ENCODE data around the gene MYO5B. TPM values are rescaled to one million over a fixed set of nuclear protein-coding genes. Genes with fewer than 3 reads are reported as not detected.
A peak's percentile ranks its signal among the peaks of the same experiment; 100 is the strongest.
"Not testable (repeated sequence)": the region's sequence is repeated elsewhere in the genome, so short reads cannot be mapped to it uniquely, and the experiment has no call there.

MYO5B gene
- total RNA-seq, 4 donors from 2014 or later: 0.05 to 0.60 (median 0.35) TPM

DNA sequence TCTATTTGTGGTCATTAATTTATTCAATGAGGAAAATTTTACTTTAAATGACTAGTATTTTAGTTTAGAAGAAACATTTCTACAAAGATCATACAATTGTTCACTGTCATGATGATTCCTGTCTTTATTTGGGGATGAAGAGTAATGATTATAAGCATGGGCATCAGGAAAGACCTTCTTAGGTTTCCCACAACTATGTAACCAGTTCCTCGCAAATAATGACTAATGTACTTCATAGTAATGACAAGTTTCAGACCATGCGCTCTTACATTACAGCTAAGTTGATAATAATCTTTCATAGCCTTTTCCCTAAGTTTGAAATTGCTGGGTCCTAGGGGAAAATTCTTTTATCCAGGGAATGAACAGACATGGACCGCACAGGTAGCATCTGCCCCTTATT lies 90.5 kb downstream of the MYO5B start:
- in situ Hi-C loops (cut with MboI; ENCODE audit: low sequenced_read_pairs in 4 of 4) (no loop called here), intact Hi-C loops (cut with DNase I; ENCODE audit: low total_unique reads) (no loop called here)
- no peak overlapping the region for H3K4me3 ChIP-seq

GRCh38 chr18:50099725-50100407 lies 95.1 kb downstream of the MYO5B start:
- H3K27ac ChIP-seq: peak overlapping the region; percentile 40 to 71 (median 67)

More for the DNA sequence above, 90.5 kb downstream of the MYO5B start:
- ATAC-seq (no peak), DNase-seq (no peak)
- peaks cover 13% of the 10 kb centered on the region in 2 donors for H3K4me1 ChIP-seq
- no peaks in the 10 kb centered on the region for H3K36me3 ChIP-seq
- no peaks in the 10 kb centered on the region for H3K27me3 ChIP-seq
- no peak for TF ChIP-seq POLR2A (IDR thresholded peaks at IDR 0.05)
- TF ChIP-seq CTCF (IDR thresholded peaks at IDR 0.05 in 4 of 5, conservative IDR thresholded peaks at IDR 0.05 in 1 of 5): no peak
- no peaks in the 10 kb centered on the region for H3K9me3 ChIP-seq
- H3K27ac ChIP-seq: no peak overlapping the region

DNA sequence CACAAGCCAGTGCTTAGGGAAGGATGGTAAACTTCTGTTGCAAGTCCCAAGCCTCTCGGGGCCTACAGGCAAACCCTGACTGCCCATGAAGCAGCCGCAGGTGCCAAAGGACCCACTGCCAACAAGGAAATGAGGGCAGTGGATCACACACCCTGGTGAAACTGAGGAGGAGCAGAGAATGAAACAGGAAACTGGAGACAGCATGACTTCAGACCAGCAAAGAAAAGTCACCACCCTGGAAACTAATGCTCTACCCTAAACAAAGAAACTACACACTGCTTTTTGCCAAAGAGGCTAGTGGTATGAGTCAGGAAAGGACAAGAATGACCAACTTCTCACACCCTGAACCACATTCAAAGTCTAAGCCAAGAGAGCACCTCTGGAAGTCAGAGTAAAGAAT lies 97.2 kb downstream of the MYO5B start:
- no peak overlapping the region for H3K4me3 ChIP-seq
- no peaks in the 10 kb centered on the region for H3K27me3 ChIP-seq
- peak overlapping the region; percentile 12 to 27 (median 17) for H3K27ac ChIP-seq
- peaks cover 13 to 30% of the 10 kb centered on the region in 2 donors for H3K4me1 ChIP-seq
- intact Hi-C loops (cut with DNase I; ENCODE audit: low total_unique reads) (loop anchor here (5.0 kb wide), 1 partner anchor 85 kb away; no protein-coding TSS in a partner anchor), in situ Hi-C loops (cut with MboI; ENCODE audit: low sequenced_read_pairs in 4 of 4) (no loop called here)
- ATAC-seq (peak; percentile 69 to 73), DNase-seq (peak; percentile 49 to 57)
- no peak for TF ChIP-seq CTCF (IDR thresholded peaks at IDR 0.05 in 4 of 5, conservative IDR thresholded peaks at IDR 0.05 in 1 of 5)
- TF ChIP-seq POLR2A (IDR thresholded peaks at IDR 0.05): no peak
- no peaks in the 10 kb centered on the region for H3K36me3 ChIP-seq
- no peaks in the 10 kb centered on the region for H3K9me3 ChIP-seq

More at GRCh38 chr18:50099725-50100407, 95.1 kb downstream of the MYO5B start:
- H3K36me3 ChIP-seq: no peaks in the 10 kb centered on the region
- peaks cover 13 to 30% of the 10 kb centered on the region in 2 donors for H3K4me1 ChIP-seq
- in situ Hi-C loops (cut with MboI; ENCODE audit: low sequenced_read_pairs in 4 of 4): no loop called here
- intact Hi-C loops (cut with DNase I; ENCODE audit: low total_unique reads): loop anchor here (5.0 kb wide), 1 partner anchor 88 kb away; no protein-coding TSS in a partner anchor
- H3K27me3 ChIP-seq: no peaks in the 10 kb centered on the region
- no peaks in the 10 kb centered on the region for H3K9me3 ChIP-seq
- ATAC-seq: peak; percentile 80 to 85
- TF ChIP-seq POLR2A (IDR thresholded peaks at IDR 0.05): no peak
- no peak for TF ChIP-seq CTCF (IDR thresholded peaks at IDR 0.05 in 4 of 5, conservative IDR thresholded peaks at IDR 0.05 in 1 of 5)
- peak; percentile 40 to 45 for DNase-seq
- no peak overlapping the region for H3K4me3 ChIP-seq

DNA sequence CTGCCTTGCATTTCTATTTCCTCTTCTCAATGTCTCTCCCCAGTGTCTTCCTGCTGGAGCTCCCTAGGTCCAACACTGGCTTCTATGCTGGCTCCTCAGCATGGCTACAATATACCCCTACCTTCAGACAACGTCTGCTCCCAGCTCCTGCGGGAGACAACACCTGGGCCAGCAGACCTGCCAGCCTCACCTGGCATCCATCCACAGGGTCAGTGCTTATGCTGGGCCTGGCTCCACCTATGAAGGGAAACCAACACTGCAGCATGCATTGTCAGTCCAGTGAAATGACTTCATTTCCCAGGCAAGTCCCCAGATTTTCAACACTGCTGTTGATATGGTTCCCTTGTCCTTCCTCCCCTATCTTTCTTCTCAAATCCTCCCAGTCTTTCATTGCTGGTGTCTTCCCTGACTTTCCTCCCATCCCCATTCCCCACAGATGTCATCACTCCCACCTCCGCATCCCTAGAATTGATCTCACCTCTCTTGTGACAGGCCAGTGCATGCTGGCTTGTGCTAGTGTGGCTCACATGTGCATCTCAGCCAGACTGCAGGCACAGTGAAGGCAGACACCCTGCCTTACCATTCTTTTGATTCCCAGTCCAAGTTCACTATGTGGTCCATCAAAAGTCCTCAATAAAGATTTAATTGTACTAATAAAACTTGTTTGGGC lies 98.0 kb downstream of the MYO5B start:
- TF ChIP-seq POLR2A (IDR thresholded peaks at IDR 0.05): no peak
- TF ChIP-seq CTCF (IDR thresholded peaks at IDR 0.05 in 4 of 5, conservative IDR thresholded peaks at IDR 0.05 in 1 of 5): no peak
- Histone ChIP-seq H3K4me1 (peaks cover 18 to 37% of the 10 kb centered on the region in 2 donors), H3K27me3 (no peaks in the 10 kb centered on the region), H3K27ac (no peak overlapping the region), H3K36me3 (no peaks in the 10 kb centered on the region), H3K9me3 (no peaks in the 10 kb centered on the region), H3K4me3 (no peak overlapping the region)
- in situ Hi-C loops (cut with MboI; ENCODE audit: low sequenced_read_pairs in 4 of 4) (no loop called here), intact Hi-C loops (cut with DNase I; ENCODE audit: low total_unique reads) (loop anchor here (5.0 kb wide), 1 partner anchor 85 kb away; no protein-coding TSS in a partner anchor)
- DNase-seq (no peak), ATAC-seq (no peak)

DNA sequence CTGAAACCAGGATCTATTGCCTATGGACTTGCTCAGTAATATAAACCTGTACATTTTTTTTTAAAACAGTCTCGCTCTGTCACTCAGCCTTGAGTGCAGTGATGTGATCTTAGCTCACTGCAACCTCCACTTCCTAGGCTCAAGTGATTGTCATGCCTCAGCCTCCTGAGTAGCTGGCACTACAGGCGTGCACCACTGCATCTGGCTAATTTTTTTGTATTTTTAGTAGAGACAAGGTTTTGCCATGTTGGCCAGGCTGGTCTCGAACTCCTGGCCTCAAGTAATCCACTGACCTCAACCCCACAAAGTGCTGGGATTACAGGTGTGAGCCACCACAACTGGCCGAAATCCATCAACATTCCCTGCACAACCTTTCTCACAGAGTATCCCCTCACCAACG lies 100.2 kb downstream of the MYO5B start:
- H3K9me3 ChIP-seq; DNase-seq; H3K36me3 ChIP-seq; H3K27me3 ChIP-seq; in situ Hi-C loops (cut with MboI; ENCODE audit: low sequenced_read_pairs in 4 of 4); ATAC-seq; H3K27ac ChIP-seq; H3K4me3 ChIP-seq: not testable (repeated sequence)
- peaks cover 13 to 33% of the 10 kb centered on the region in 2 donors for H3K4me1 ChIP-seq
- intact Hi-C loops (cut with DNase I; ENCODE audit: low total_unique reads): loop anchor here (5.0 kb wide), 1 partner anchor 82 kb away; no protein-coding TSS in a partner anchor
